DOHH2 (cell line): ENCODE data around the gene MICU2.

Experiments used
- EZH2phosphoT487 ChIP-seq: fragments of 200-600 bp; sonication (generic); IDR thresholded peaks from 2 replicates; pipeline ENCODE4 v1.6.1; 2017; ENCODE audit warnings: borderline replicate concordance, mild to moderate bottlenecking, antibody characterized with exemption, low read length, moderate library complexity, mixed read lengths
- TF ChIP-seq, protein P1 (sequence below): fragments of 200-600 bp; sonication (generic); IDR thresholded peaks from one replicate; pipeline ENCODE4 v1.5.1; 2014; ENCODE audit warnings: antibody characterized with exemption, mild to moderate bottlenecking, low read depth, low read length; ENCODE audit not compliant: poor library complexity, severe bottlenecking

DNA sequence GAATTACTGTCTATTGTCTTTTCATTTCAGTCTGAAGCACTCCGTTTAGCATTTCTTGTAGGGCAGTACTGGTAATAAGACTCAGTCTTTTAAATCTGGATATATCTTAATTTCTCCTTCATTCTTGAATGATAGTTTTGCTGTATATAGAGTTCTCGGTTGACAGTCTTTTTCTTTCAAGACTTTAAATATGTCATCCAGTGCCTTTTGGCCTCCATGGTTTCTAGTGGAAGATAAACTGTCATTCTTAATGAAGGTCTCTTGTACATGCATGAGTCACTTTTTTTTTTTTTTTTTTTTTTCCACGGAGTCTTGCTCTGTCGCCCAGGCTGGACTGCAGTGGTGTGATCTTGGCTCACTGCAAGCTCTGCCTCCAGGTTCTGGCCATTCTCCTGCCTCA, 117.6 kb downstream of the MICU2 start:
- TF ChIP-seq, protein P1, sequence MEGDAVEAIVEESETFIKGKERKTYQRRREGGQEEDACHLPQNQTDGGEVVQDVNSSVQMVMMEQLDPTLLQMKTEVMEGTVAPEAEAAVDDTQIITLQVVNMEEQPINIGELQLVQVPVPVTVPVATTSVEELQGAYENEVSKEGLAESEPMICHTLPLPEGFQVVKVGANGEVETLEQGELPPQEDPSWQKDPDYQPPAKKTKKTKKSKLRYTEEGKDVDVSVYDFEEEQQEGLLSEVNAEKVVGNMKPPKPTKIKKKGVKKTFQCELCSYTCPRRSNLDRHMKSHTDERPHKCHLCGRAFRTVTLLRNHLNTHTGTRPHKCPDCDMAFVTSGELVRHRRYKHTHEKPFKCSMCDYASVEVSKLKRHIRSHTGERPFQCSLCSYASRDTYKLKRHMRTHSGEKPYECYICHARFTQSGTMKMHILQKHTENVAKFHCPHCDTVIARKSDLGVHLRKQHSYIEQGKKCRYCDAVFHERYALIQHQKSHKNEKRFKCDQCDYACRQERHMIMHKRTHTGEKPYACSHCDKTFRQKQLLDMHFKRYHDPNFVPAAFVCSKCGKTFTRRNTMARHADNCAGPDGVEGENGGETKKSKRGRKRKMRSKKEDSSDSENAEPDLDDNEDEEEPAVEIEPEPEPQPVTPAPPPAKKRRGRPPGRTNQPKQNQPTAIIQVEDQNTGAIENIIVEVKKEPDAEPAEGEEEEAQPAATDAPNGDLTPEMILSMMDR, result no peak
- TF ChIP-seq EZH2phosphoT487, result no peak
